ENCODE measurements around the gene GAPT.

The GAPT gene

DNA sequence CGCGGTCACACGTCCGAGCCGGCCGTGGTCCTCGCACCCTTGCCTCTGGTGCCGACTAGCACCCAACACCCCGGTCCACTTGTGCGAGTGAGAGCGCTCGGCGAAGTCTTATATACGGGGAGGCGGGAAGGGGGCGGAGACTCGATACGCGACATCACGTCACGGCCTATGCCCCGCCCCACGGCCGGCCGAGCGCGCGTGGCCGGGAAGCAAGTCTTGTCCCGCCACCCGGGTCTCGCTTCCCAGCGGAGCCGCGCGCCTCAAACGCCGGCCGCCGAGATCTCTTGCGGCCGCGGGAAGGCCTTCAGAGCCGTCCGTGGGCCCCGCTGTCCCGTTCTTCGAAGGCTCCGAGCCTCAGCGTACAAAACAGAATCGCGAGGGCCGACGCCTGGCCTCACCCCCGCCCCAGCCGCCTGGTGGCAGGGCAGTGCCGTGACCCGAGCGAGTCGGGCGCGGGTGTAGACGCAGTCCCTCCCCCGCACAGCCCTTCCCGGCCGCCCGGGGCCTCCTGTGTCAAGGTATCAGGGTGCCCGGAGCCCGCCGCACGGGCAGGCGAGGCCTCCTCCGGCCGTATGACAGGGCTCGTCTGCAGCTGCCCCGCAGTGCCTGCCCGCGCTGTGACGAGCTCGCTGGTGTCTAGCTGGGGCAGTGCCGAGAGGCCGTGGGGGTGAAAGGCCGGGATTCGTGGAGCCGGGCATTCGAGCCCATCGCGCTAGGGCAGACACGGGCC lies 31.1 kb upstream of the GAPT start, which contains the start of gene PLK2:
Gene PLK2, minus strand, starts transcription at position 85 of the 730 bp plus-strand sequence. CDS start 127 bp downstream, outside the sequence.
- POLR2A ChIA-PET = no interaction called here
- DNase-seq (ENCODE audit: extremely low spot score) = peak; percentile 85
- TF ChIP-seq CTCF (IDR thresholded peaks at IDR 0.05; ENCODE audit: control extremely low read depth, extremely low read depth, low read depth, missing control alignments) = peak; percentile 38

DNA sequence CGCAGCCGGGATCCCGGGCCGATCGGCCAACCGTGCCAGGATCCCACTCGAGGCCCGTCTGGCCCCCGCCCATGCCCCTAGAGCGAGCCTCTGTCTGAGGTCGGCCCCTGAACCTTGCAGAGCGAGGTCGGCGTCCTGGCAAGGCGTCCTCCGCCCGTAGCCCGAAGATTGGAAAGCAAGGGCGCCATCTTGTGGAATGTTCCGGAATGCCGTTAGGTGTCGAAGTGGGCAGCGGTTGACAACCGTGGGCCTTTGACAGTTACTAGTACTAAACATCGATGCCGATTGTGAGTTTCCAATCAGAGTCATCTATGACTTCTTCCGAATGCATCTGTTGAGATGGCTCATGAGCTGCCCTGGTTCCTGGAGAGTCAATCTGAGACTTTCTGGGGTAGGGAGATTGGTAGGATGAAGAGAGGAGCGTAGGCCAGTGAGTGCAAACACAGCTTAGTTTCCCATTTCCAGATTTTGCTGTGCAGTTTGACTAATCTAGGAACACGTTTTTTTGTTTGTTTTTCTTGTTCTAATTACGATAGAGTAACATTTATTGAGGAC lies 30.4 kb upstream of the GAPT start:
- peak; percentile 88 for TF ChIP-seq CTCF (IDR thresholded peaks at IDR 0.05; ENCODE audit: control extremely low read depth, extremely low read depth, low read depth, missing control alignments)
- peak; percentile 81 for DNase-seq (ENCODE audit: extremely low spot score)
- ChIA-PET CTCF (interaction anchor here (0.5 to 7.5 kb wide), 44 partner anchors 10 to 1560 kb away, joined by 3 to 98 read pairs (median 3); no protein-coding TSS in a partner anchor), POLR2A (no interaction called here)

More for the DNA sequence above, 31.1 kb upstream of the GAPT start, which contains the start of gene PLK2:
- CTCF ChIA-PET = interaction anchor here (0.8 to 7.5 kb wide), 27 partner anchors 11 to 1228 kb away, joined by 3 to 98 read pairs (median 4); no protein-coding TSS in a partner anchor

DNA sequence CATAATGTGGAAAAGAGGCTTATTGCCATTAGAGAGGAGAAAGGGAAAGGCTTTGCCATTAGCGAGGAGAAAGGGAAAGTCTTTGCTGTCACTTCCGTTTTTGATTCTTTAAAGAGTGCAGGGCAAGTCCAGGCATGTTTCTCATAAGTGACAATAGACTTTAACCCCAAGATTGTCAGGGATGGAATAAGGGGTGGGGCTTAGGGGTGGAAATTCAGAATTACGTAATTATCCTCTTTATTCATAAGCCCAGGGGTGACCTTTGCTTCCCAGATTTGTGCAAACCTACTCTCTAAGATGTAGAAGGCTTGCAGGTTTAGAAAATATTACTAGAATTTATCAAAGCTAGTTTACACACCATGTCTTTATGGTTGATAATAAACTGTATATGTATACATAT lies 29.1 kb upstream of the GAPT start:
- ChIA-PET CTCF (interaction anchor here (1.4 to 7.5 kb wide), 8 partner anchors 12 to 1167 kb away, joined by 3 to 98 read pairs (median 14); no protein-coding TSS in a partner anchor), POLR2A (no interaction called here)
- DNase-seq (ENCODE audit: extremely low spot score) = no peak
- no peak for TF ChIP-seq CTCF (IDR thresholded peaks at IDR 0.05; ENCODE audit: control extremely low read depth, extremely low read depth, low read depth, missing control alignments)

GRCh38 chr5:58462623-58463230 lies 28.5 kb upstream of the GAPT start:
- ChIA-PET CTCF (interaction anchor here (1.0 to 7.5 kb wide), 6 partner anchors 17 to 1168 kb away, joined by 3 to 98 read pairs (median 16); no protein-coding TSS in a partner anchor), POLR2A (interaction anchor here (0.7 kb wide), 1 partner anchor 1280 kb away, joined by 3 read pairs; no protein-coding TSS in a partner anchor)
- peak; percentile 27 for DNase-seq (ENCODE audit: extremely low spot score)
- peak; percentile 48 for TF ChIP-seq CTCF (IDR thresholded peaks at IDR 0.05; ENCODE audit: control extremely low read depth, extremely low read depth, low read depth, missing control alignments)

GRCh38 chr5:58466939-58467338 lies 24.3 kb upstream of the GAPT start:
- POLR2A ChIA-PET = no interaction called here
- no peak for TF ChIP-seq CTCF (IDR thresholded peaks at IDR 0.05; ENCODE audit: control extremely low read depth, extremely low read depth, low read depth, missing control alignments)
- DNase-seq (ENCODE audit: extremely low spot score) = peak; percentile 45
- CTCF ChIA-PET = interaction anchor here (0.9 to 1.4 kb wide), 5 partner anchors 8 to 816 kb away, joined by 3 to 5 read pairs (median 3); no protein-coding TSS in a partner anchor

DNA sequence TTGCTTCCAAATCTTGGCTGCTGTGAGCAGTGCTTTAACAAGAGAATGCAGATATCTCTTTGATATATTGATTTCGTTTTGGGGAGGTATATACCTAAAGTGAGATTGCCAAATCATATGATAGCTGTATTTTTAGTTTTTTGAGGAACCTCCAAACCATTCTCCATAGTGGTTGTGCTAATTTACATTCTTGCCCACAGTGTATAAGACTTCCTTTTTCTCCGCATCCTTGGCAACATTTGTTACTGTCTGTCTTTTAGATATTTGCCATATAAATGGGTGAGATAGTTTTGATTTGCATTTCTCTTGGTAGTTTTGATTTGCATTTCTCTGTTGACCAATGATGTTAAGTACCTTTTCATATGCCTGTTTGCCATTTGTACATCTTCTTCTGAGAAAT lies 21.3 kb upstream of the GAPT start:
- no peak for DNase-seq (ENCODE audit: extremely low spot score)
- no peak for TF ChIP-seq CTCF (IDR thresholded peaks at IDR 0.05; ENCODE audit: control extremely low read depth, extremely low read depth, low read depth, missing control alignments)
- ChIA-PET POLR2A (no interaction called here), CTCF (interaction anchor here (1.3 to 1.7 kb wide), 2 partner anchors 9 to 1172 kb away, joined by 4 to 5 read pairs; no protein-coding TSS in a partner anchor)
